Right lobe of liver (tissue), 6 donors: ENCODE measurements around the gene GGCX. TPM values are rescaled to one million over a fixed set of nuclear protein-coding genes. Genes with fewer than 3 reads are reported as not detected.
"Not testable (repeated sequence)": the region's sequence is repeated elsewhere in the genome, so short reads cannot be mapped to it uniquely, and the experiment has no call there.

Experiments used
- ATAC-seq, 4 donors: fragments of 200-7000 bp; cut with Tn5 transposase; one replicate each; pipeline ENCODE4 v1.9.1; 2020; ENCODE audit warnings: mild to moderate bottlenecking in 4 of 4, moderate library complexity in 4 of 4
- DNase-seq, 3 donors: peaks; one replicate each; pipeline ENCODE4 v3.0.0-alpha.2; 2020
- H3K27ac ChIP-seq, 3 donors: fragments of 200-600 bp; one replicate each; pipeline ENCODE4 v1.8.0; 2022
- H3K27me3 ChIP-seq, 2 donors: fragments of 200-600 bp; one replicate each; pipeline ENCODE4 v1.8.0; 2022
- H3K36me3 ChIP-seq, 4 donors: fragments of 200-600 bp; sonication (generic) in 1 of 4; one replicate each; pipeline versions ENCODE4 v1.5.1 to v1.8.0; 2017 to 2022; ENCODE audit warnings: control low read depth in 1 of 4
- H3K4me1 ChIP-seq, 4 donors: fragments of 200-600 bp; sonication (generic) in 1 of 4; one replicate each; pipeline versions ENCODE4 v1.5.1 to v1.8.0; 2017 to 2022; ENCODE audit warnings: control low read depth in 1 of 4
- H3K4me3 ChIP-seq, 3 donors: fragments of 200-600 bp; one replicate each; pipeline ENCODE4 v1.8.0; 2022
- H3K9me3 ChIP-seq, 4 donors: fragments of 200-600 bp; sonication (generic) in 1 of 4; one replicate each; pipeline versions ENCODE4 v1.5.1 to v1.8.0; 2017 to 2022; ENCODE audit warnings: control low read depth in 1 of 4
- CTCF ChIP-seq, 4 donors: fragments of 200-600 bp in 3 of 4; fragments of 450-650 bp in 1 of 4; IDR thresholded peaks; one replicate each; pipeline versions ENCODE4 v1.5.1 to v1.8.0; 2016 to 2022; ENCODE audit warnings: antibody characterized with exemption in 4 of 4, mild to moderate bottlenecking in 2 of 4
- POLR2A ChIP-seq: fragments of 450-650 bp; IDR thresholded peaks from one replicate; pipeline ENCODE4 v1.6.1; 2017; ENCODE audit warnings: antibody characterized with exemption, mild to moderate bottlenecking
- WGBS: methylation state at CpG from one replicate; pipeline ENCODE4 v1.1.6; 2018; ENCODE audit warnings: low coverage, low lambda C conversion rate; ENCODE audit not compliant: insufficient coverage; ENCODE audit errors: missing lambda C conversion rate; 5-methylcytosine and 5-hydroxymethylcytosine counted together
- intact Hi-C, 2 donors: fragments of 100-400 bp; cut with DNase I; formaldehyde crosslinking; loops; one replicate each; pipeline versions ENCODE4 v1.11.2 to v1.14.1; 2022
- total RNA-seq, 6 experiments: library from RNA; depleted of rRNA in 2 of 6; stranded (reverse); fragments of >200 nt in 2 of 6; fragmentation: NEBNext Ultra II Directional in 3 of 6; extraction: Animal tissue kit (Norgen Biotek cat#: 25700) in 3 of 6; gene quantifications; one replicate each; pipeline versions ENCODE4 v1.1.0 to v1.2.4, GENCODE V29; 2016 to 2023
- donor health status: DM: no; HTN: yes; CAD: no.
- donor health status: DM: no; HTN: no; CAD: no.
- donor health status: DM: no; HTN: no; CAD: no.
- donor health status: DM: no; HTN: yes; CAD: no.
- donor health status: DM: no; HTN: yes; CAD: no.

The GGCX gene
- total RNA-seq, 6 experiments from 2014 or later: 89.6 to 238 (median 183) TPM

- Histone ChIP-seq H3K27me3 (no peaks in the 10 kb centered on the region), H3K4me1 (peaks cover 0 to 46% (median 13%) of the 10 kb centered on the region in 4 donors), H3K27ac (peak overlapping the region in 2 of 3 donors; percentile 38 to 53), H3K9me3 (no peaks in the 10 kb centered on the region), H3K36me3 (peaks cover 0 to 12% (median 2%) of the 10 kb centered on the region in 4 donors), H3K4me3 (peak overlapping the region in 1 of 3 donors; percentile 2)
- DNase-seq: no peak
- ATAC-seq: no peak
- WGBS: 63% methylated on average over 4 of the region's 4 CpGs
- no peak for TF ChIP-seq POLR2A
- no peak for TF ChIP-seq CTCF (IDR thresholded peaks at IDR 0.05)
- intact Hi-C loops: no loop called here
Measured at GRCh38 chr2:85605406-85606115, 44.3 kb upstream of the GGCX start.

GRCh38 chr2:85604568-85605339 is 43.5 kb upstream of the GGCX start:
- TF ChIP-seq POLR2A (peak; percentile 26), CTCF (IDR thresholded peaks at IDR 0.05) (no peak)
- Histone ChIP-seq H3K4me3 (peak overlapping the region in 1 of 3 donors; percentile 2), H3K4me1 (peaks cover 0 to 42% (median 13%) of the 10 kb centered on the region in 4 donors), H3K27me3 (no peaks in the 10 kb centered on the region), H3K27ac (peak overlapping the region in 2 of 3 donors; percentile 38 to 53), H3K36me3 (peaks cover 0 to 20% (median 2%) of the 10 kb centered on the region in 4 donors), H3K9me3 (no peaks in the 10 kb centered on the region)
- WGBS: 17% methylated on average over 5 of the region's 6 CpGs
- peak in 2 of 4 donors; percentile 14 to 26 for ATAC-seq
- intact Hi-C loops: no loop called here
- no peak for DNase-seq

- ATAC-seq, intact Hi-C loops, DNase-seq, H3K27me3 ChIP-seq, H3K9me3 ChIP-seq: not testable (repeated sequence)
- Histone ChIP-seq H3K4me1 (peaks cover 0 to 42% (median 13%) of the 10 kb centered on the region in 4 donors), H3K36me3 (peaks cover 0 to 20% (median 2%) of the 10 kb centered on the region in 4 donors), H3K4me3 (peak overlapping the region in 1 of 3 donors; percentile 83), H3K27ac (peak overlapping the region in 1 of 3 donors; percentile 53)
- 32% methylated on average over 3 of the region's 3 CpGs for WGBS
Measured at GRCh38 chr2:85604133-85604444, 42.8 kb upstream of the GGCX start.

- TF ChIP-seq POLR2A (peak; percentile 97), CTCF (IDR thresholded peaks at IDR 0.05) (peak; percentile 29 to 44 (median 41))
- peak; percentile 96 to 97 (median 96) for DNase-seq
- H3K9me3 ChIP-seq: no peaks in the 10 kb centered on the region
- peak; percentile 87 to 97 (median 90) for ATAC-seq
- H3K27me3 ChIP-seq: no peaks in the 10 kb centered on the region
- intact Hi-C loops: no loop called here
- H3K4me1 ChIP-seq: peaks cover 0 to 49% (median 18%) of the 10 kb centered on the region in 4 donors
- peaks cover 0 to 20% (median 0%) of the 10 kb centered on the region in 4 donors for H3K36me3 ChIP-seq
- peak within 1 kb of the TSS; percentile 72 to 78 (median 74) for H3K27ac ChIP-seq
- 0% methylated on average over 5 of the region's 73 CpGs for WGBS
- H3K4me3 ChIP-seq: peak within 1 kb of the TSS; percentile 67 to 83 (median 81)
Measured at GRCh38 chr2:85602476-85603234, 41.4 kb upstream of the GGCX start, which contains the start of gene TMEM150A. TSS of gene TMEM150A (minus strand) at chr2:85602698. CDS start at chr2:85601948, 750 bp downstream.
